Nephron (organoid): Measurements from ENCODE around the gene RNF128.

Source experiments
- H3K27ac Mint-ChIP-seq, 3 experiments: 2 replicates each; pipeline ENCODE4 v1.8.0; 2020; ENCODE audit warnings: mixed read lengths in 3 of 3, mild to moderate bottlenecking in 2 of 3, moderate library complexity in 1 of 3
- H3K27me3 Mint-ChIP-seq: 2 replicates; pipeline ENCODE4 v1.8.0; 2021; ENCODE audit warnings: low read depth, mild to moderate bottlenecking, moderate library complexity, mixed read lengths
- H3K36me3 Mint-ChIP-seq: 2 replicates; pipeline ENCODE4 v1.8.0; 2020; ENCODE audit warnings: low read depth, mixed read lengths
- H3K4me1 Mint-ChIP-seq: 2 replicates; pipeline ENCODE4 v1.8.0; 2020; ENCODE audit warnings: mixed read lengths
- H3K4me3 Mint-ChIP-seq, 3 experiments: 2 replicates each; pipeline ENCODE4 v1.8.0; 2020; ENCODE audit warnings: mild to moderate bottlenecking in 3 of 3, mixed read lengths in 3 of 3, moderate library complexity in 2 of 3
- H3K9me3 Mint-ChIP-seq: 2 replicates; pipeline ENCODE4 v1.8.0; 2020; ENCODE audit warnings: mixed read lengths
- TF ChIP-seq, protein P1 (sequence below), 3 experiments: fragments of 200-600 bp; sonication (generic); IDR thresholded peaks; one replicate each; pipeline ENCODE4 v1.5.0; 2021; ENCODE audit warnings: antibody characterized with exemption in 3 of 3; ENCODE audit not compliant: unreplicated experiment in 3 of 3

Gene RNF128, protein sequence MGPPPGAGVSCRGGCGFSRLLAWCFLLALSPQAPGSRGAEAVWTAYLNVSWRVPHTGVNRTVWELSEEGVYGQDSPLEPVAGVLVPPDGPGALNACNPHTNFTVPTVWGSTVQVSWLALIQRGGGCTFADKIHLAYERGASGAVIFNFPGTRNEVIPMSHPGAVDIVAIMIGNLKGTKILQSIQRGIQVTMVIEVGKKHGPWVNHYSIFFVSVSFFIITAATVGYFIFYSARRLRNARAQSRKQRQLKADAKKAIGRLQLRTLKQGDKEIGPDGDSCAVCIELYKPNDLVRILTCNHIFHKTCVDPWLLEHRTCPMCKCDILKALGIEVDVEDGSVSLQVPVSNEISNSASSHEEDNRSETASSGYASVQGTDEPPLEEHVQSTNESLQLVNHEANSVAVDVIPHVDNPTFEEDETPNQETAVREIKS

DNA sequence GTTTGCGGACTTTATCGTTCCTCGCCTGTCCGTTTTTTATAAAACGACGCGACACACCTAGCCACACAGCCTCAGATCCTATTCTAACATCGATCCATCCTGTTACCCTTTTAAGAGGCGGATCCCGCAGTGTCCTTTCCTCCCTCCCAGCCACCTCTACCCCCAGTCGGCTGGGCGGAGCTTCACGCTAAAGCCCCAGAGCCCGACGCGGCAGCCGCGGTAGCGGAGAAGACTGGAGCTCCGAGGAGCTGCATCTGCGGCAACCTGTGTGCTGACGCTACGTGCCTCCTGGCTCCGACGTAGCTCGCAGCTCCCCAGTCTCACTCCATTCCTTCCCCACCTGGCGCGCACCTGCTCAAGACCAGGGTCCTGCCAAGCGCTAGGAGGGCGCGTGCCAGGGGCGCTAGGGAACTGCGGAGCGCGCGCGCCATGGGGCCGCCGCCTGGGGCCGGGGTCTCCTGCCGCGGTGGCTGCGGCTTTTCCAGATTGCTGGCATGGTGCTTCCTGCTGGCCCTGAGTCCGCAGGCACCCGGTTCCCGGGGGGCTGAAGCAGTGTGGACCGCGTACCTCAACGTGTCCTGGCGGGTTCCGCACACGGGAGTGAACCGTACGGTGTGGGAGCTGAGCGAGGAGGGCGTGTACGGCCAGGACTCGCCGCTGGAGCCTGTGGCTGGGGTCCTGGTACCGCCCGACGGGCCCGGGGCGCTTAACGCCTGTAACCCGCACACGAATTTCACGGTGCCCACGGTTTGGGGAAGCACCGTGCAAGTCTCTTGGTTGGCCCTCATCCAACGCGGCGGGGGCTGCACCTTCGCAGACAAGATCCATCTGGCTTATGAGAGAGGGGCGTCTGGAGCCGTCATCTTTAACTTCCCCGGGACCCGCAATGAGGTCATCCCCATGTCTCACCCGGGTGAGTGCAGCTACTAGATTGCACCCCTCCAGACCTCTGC, at the start of gene RNF128:
Gene RNF128 (plus strand): TSS at position 217 of the 953 bp plus-strand sequence. CDS start 213 bp downstream, at position 430.
- Mint-ChIP-seq H3K4me1 (no peaks in the 10 kb centered on the region), H3K9me3 (peaks cover 9% of the 10 kb centered on the region), H3K27ac (no peak within 1 kb of the TSS), H3K4me3 (peak within 1 kb of the TSS; percentile 80 to 85 (median 81)), H3K36me3 (no peaks in the 10 kb centered on the region), H3K27me3 (peaks cover 64% of the 10 kb centered on the region)
- TF ChIP-seq, protein P1, sequence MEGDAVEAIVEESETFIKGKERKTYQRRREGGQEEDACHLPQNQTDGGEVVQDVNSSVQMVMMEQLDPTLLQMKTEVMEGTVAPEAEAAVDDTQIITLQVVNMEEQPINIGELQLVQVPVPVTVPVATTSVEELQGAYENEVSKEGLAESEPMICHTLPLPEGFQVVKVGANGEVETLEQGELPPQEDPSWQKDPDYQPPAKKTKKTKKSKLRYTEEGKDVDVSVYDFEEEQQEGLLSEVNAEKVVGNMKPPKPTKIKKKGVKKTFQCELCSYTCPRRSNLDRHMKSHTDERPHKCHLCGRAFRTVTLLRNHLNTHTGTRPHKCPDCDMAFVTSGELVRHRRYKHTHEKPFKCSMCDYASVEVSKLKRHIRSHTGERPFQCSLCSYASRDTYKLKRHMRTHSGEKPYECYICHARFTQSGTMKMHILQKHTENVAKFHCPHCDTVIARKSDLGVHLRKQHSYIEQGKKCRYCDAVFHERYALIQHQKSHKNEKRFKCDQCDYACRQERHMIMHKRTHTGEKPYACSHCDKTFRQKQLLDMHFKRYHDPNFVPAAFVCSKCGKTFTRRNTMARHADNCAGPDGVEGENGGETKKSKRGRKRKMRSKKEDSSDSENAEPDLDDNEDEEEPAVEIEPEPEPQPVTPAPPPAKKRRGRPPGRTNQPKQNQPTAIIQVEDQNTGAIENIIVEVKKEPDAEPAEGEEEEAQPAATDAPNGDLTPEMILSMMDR (IDR thresholded peaks at IDR 0.05; ENCODE audit: unreplicated experiment in 3 of 3), result no peak

DNA sequence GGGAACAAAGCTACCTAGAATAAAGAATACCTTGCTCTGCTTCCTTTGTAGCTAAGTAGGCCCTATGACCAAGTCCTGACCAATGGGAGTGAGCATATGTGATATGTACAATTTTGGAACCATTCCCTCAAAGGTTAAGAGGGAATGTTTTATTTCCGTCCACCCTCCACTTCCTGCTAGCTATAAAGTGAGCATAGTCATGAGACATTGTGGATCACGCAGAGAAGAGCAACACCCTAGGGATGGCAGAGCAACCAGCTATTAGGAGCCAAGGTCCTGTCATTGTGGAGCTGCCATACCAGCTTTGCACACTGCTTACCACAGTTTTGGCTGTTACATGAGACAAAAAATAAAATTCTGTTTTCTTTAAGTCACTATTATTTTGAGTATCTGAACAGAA, 45.8 kb upstream of the RNF128 start:
- TF ChIP-seq, protein P1 (IDR thresholded peaks at IDR 0.05; ENCODE audit: unreplicated experiment in 3 of 3), result no peak
- H3K27me3 Mint-ChIP-seq, result no peaks in the 10 kb centered on the region
- H3K4me1 Mint-ChIP-seq, result no peaks in the 10 kb centered on the region
- H3K9me3 Mint-ChIP-seq, result peaks cover 5% of the 10 kb centered on the region
- no peak overlapping the region for H3K4me3 Mint-ChIP-seq
- no peaks in the 10 kb centered on the region for H3K36me3 Mint-ChIP-seq
- no peak overlapping the region for H3K27ac Mint-ChIP-seq

DNA sequence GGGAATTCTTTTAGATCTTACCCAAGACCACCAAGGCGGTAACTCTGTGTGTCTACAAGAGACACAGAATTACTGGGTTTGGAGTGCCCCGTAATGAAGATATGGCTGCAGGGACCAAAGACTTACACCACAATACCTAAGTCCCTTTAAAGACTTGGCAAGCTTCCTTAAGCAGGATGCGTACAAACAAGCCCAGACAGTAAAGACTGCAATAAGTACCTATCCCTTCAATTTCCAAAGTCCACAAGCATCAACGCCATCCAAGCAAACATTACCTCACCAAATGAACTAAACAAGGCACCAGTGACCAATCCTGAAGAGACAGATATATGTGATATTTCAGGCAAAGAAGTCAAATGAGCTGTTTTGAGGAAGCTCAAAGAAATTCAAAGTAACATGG, 42.3 kb upstream of the RNF128 start:
- TF ChIP-seq, protein P1 (IDR thresholded peaks at IDR 0.05; ENCODE audit: unreplicated experiment in 3 of 3), result no peak
- Mint-ChIP-seq H3K27me3 (no peaks in the 10 kb centered on the region), H3K4me3 (no peak overlapping the region), H3K36me3 (no peaks in the 10 kb centered on the region), H3K9me3 (peaks cover 5% of the 10 kb centered on the region), H3K4me1 (no peaks in the 10 kb centered on the region), H3K27ac (no peak overlapping the region)

DNA sequence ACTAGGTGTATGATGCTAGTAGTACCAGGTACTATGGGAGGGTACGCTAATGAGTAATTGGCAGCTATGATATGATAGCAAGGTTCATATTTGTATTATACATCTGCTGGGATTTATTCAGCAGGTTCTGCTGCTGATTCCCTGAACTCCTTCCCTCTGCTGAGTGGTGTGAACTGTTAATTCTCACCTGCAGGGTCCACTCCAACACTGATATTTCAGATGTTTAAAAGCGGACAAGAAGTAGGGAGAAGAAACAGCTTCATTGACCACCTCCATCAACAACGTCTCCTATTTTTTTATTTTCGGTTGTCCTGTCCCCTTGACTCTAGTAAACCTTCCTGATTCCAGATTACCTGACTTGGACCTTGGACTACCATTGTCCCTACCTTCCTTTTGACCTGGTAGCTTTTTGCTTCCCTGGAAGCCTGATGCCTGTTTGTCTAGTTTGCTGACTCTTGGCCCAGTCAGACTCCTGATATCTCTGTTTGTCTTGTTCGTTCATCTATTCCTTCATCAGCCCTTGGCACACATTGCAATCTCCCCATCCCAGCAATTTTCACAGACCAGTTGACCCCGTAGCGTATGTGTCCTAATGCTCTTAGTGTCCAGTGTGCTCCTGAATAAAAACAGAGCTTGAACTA, 34.0 kb upstream of the RNF128 start:
- Mint-ChIP-seq H3K4me1 (no peaks in the 10 kb centered on the region), H3K9me3 (no peaks in the 10 kb centered on the region)
- TF ChIP-seq, protein P1 (IDR thresholded peaks at IDR 0.05; ENCODE audit: unreplicated experiment in 3 of 3), result no peak

DNA sequence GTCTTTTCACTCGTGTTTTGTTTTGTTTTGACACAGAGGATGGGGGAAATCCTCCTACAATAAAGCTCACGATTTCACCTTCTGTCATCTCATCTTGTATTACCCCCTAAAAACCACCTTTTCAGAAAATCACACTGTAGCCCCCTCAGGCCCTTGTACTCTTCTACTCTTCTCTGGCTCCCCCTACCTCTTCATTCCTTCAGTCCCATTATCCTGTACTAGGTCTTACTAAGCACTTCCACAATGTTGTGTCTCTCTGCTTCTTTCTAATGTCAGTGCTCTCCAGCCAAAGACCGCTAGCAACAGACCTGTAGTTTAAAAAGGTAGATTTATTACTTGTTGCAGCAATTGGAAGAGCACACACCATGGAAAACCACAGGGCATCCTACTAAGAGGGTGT, 30.0 kb upstream of the RNF128 start:
- TF ChIP-seq, protein P1 (IDR thresholded peaks at IDR 0.05; ENCODE audit: unreplicated experiment in 3 of 3), result no peak
- Mint-ChIP-seq H3K4me1 (no peaks in the 10 kb centered on the region), H3K27ac (no peak overlapping the region), H3K27me3 (no peaks in the 10 kb centered on the region), H3K9me3 (no peaks in the 10 kb centered on the region), H3K4me3 (no peak overlapping the region), H3K36me3 (no peaks in the 10 kb centered on the region)

More for the DNA sequence above, 34.0 kb upstream of the RNF128 start:
- Mint-ChIP-seq H3K27me3 (no peaks in the 10 kb centered on the region), H3K4me3 (no peak overlapping the region), H3K27ac (no peak overlapping the region), H3K36me3 (no peaks in the 10 kb centered on the region)
